Duodenal mucosa (tissue), 2 donors: ENCODE data around the gene PCGF3.

Experiments
- H3K27ac ChIP-seq: one replicate; pipeline ENCODE4 v1.7.0; 2013; ENCODE audit warnings: low read depth, low read length
- H3K27me3 ChIP-seq, 2 donors: one replicate each; pipeline ENCODE4 v1.7.0; 2013; ENCODE audit warnings: low read length in 2 of 2, control low read depth in 1 of 2; ENCODE audit not compliant: insufficient read depth in 2 of 2, control insufficient read depth in 1 of 2
- H3K36me3 ChIP-seq, 2 donors: one replicate each; pipeline ENCODE4 v1.7.0; 2013; ENCODE audit warnings: low read length in 2 of 2, control low read depth in 1 of 2; ENCODE audit not compliant: insufficient read depth in 2 of 2, control insufficient read depth in 1 of 2
- H3K4me1 ChIP-seq, 2 donors: one replicate each; pipeline ENCODE4 v1.7.0; 2013; ENCODE audit warnings: low read length in 2 of 2, control low read depth in 1 of 2; ENCODE audit not compliant: insufficient read depth in 2 of 2, control insufficient read depth in 1 of 2
- H3K4me3 ChIP-seq, 2 donors: one replicate each; pipeline ENCODE4 v1.7.0; 2013; ENCODE audit warnings: low read length in 2 of 2, low read depth in 1 of 2
- H3K9ac ChIP-seq, 2 donors: one replicate each; pipeline ENCODE4 v1.7.0; 2013; ENCODE audit warnings: low read length in 2 of 2, low read depth in 1 of 2
- H3K9me3 ChIP-seq, 2 donors: one replicate each; pipeline ENCODE4 v1.7.0; 2013; ENCODE audit warnings: low read length in 2 of 2, control low read depth in 1 of 2; ENCODE audit not compliant: control insufficient read depth in 1 of 2

PCGF3 gene

GRCh38 chr4:742096-742741 lies 36.6 kb downstream of the PCGF3 start:
- Histone ChIP-seq H3K4me1 (peaks cover 7 to 10% of the 10 kb centered on the region in 2 donors), H3K9ac (no peak overlapping the region), H3K27ac (no peak overlapping the region), H3K27me3 (no peaks in the 10 kb centered on the region), H3K36me3 (peaks cover 8 to 30% of the 10 kb centered on the region in 2 donors), H3K4me3 (no peak overlapping the region), H3K9me3 (no peaks in the 10 kb centered on the region)

DNA sequence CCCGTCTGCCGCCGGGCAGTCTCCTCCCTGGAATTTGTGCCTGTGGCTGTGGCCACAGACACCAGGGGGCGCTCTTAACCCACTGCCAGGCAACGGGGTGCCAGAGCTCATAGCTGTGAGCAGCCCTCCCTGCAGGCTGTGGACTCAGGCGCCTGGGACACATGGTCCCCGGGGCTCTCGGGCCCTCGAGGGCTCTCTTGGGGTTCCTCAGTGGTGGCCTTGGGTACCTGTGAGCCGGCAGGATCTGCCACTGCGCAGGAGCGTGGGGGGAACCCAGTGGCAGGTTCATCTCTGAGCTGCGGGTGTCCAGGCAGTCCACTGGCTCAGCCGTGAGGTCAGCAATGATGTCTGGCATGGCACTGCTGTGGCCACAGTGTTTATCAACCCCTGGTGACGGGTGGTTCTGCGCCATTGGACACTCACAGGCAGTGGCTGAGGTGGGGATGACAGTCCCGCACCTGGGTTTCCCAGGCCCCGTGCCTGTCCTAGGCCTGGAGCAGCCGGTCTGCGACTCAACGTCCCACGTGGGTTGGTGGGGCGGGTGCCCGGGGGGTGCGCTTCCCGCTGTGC lies 37.2 kb downstream of the PCGF3 start:
- Histone ChIP-seq H3K36me3 (peaks cover 4 to 25% of the 10 kb centered on the region in 2 donors), H3K9me3 (no peaks in the 10 kb centered on the region), H3K9ac (no peak overlapping the region), H3K27me3 (no peaks in the 10 kb centered on the region), H3K4me1 (peaks cover 7 to 10% of the 10 kb centered on the region in 2 donors), H3K27ac (no peak overlapping the region), H3K4me3 (no peak overlapping the region)

DNA sequence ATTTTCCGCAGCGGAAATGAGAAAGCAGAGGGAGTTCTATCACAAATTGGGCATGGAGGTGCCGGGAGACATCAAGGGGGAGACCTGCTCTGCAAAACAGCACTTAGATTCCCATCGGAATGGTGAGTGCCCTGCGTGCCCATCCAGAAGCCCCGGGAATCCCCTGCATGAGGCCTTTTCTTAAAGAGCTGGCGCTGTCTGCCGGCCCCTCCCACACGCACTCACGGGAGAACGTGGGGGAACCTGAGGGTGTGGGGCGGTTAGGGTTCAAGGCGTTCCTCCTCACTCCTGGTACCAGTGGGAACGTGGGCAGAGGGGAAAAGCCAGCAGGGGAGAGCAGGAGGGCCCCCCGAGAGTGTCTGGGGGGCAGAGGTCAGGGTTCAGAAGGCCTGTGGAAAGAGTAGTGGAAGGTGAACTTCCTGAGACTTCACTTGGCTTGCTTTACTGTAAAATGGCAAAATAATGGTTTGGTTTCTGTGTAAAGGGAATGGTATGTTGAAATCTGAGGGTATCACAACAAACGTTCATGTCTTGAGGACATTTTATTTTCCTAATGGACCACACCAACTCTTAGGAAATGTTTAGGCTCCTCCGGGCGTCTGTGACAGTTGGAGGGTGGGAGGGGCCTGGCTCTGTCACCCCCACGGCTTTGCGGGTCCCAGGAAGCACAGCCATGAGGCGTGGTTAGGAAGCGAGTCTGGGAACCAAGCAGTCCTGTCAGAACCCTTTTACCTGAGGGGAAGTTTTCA lies 38.0 kb downstream of the PCGF3 start:
- Histone ChIP-seq H3K36me3 (peaks cover 7 to 27% of the 10 kb centered on the region in 2 donors), H3K27me3 (no peaks in the 10 kb centered on the region), H3K4me3 (no peak overlapping the region), H3K27ac (no peak overlapping the region), H3K9ac (no peak overlapping the region), H3K4me1 (peaks cover 7 to 10% of the 10 kb centered on the region in 2 donors), H3K9me3 (no peaks in the 10 kb centered on the region)

DNA sequence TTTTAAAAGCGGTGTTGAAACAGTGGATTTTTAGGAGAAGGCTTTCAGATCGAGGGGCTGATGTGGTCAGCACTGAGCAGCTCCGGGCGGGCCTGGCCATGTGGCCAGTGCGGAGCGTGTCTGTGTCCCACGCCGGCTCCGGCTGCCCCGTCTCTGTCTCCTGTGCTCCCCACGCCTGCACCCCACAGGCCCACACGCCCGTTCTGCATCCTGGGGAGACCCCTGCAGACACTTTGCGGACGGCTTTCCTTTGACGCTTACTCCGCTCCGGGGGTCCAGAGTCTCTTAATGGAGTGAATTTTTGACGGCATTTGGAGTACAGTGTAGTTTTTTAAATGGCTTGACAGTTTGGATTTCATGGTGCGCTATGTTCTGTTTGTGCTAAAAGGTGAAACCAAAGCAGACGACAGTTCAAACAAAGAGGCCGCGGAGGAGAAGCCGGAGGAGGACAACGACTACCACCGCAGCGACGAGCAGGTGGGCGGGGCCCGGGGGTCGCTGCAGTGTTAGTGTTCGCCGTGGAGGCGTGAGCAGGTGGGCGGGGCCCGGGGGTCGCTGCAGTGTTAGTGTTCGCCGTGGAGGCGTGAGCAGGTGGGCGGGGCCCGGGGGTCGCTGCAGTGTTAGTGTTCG lies 38.7 kb downstream of the PCGF3 start:
- Histone ChIP-seq H3K4me1 (peaks cover 5 to 8% of the 10 kb centered on the region in 2 donors), H3K27ac (no peak overlapping the region), H3K36me3 (peaks cover 8 to 26% of the 10 kb centered on the region in 2 donors)

DNA sequence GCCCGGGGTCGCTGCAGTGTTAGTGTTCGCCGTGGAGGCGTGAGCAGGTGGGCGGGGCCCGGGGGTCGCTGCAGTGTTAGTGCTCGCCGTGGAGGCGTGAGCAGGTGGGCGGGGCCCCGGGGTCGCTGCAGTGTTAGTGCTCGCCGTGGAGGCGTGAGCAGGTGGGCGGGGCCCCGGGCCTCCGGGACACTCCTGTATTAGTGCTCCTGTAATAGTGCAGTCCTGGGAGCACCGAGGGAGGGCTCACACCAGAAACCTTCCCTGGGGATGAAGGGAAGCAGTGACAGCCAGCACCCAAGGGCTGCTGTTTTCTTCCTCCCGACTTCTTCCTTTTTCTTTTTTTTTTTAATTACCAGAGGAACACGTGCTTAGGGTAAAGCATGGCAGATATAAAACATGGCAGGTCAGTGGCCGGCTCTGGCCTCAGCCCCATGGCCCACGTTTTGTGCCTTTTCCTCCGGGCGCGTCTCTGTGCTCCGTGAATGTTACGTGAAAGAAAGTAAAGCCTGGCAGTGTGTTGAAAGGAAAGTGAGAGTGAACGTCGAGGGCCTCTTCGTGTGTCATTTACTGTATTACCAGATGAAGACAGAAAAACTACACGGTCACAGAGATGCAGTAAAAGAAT lies 42.0 kb downstream of the PCGF3 start:
- H3K9ac ChIP-seq: no peak overlapping the region
- no peaks in the 10 kb centered on the region for H3K27me3 ChIP-seq
- peaks cover 25 to 31% of the 10 kb centered on the region in 2 donors for H3K36me3 ChIP-seq
- H3K4me1 ChIP-seq: no peaks in the 10 kb centered on the region
- H3K4me3 ChIP-seq: no peak overlapping the region
- no peak overlapping the region for H3K27ac ChIP-seq
- no peaks in the 10 kb centered on the region for H3K9me3 ChIP-seq

More for the DNA sequence above, 38.7 kb downstream of the PCGF3 start:
- no peaks in the 10 kb centered on the region for H3K9me3 ChIP-seq
- H3K4me3 ChIP-seq: no peak overlapping the region
- no peaks in the 10 kb centered on the region for H3K27me3 ChIP-seq
- H3K9ac ChIP-seq: no peak overlapping the region

GRCh38 chr4:748461-748860 lies 42.8 kb downstream of the PCGF3 start:
- Histone ChIP-seq H3K27me3 (no peaks in the 10 kb centered on the region), H3K9me3 (no peaks in the 10 kb centered on the region), H3K36me3 (peaks cover 27 to 34% of the 10 kb centered on the region in 2 donors), H3K27ac (no peak overlapping the region), H3K9ac (no peak overlapping the region), H3K4me1 (no peaks in the 10 kb centered on the region), H3K4me3 (no peak overlapping the region)

GRCh38 chr4:749698-750666 lies 44.4 kb downstream of the PCGF3 start:
- peaks cover 34 to 43% of the 10 kb centered on the region in 2 donors for H3K36me3 ChIP-seq
- no peak overlapping the region for H3K4me3 ChIP-seq
- H3K9ac ChIP-seq: no peak overlapping the region
- no peaks in the 10 kb centered on the region for H3K27me3 ChIP-seq
- no peak overlapping the region for H3K27ac ChIP-seq
- H3K9me3 ChIP-seq: no peaks in the 10 kb centered on the region
- H3K4me1 ChIP-seq: no peaks in the 10 kb centered on the region

DNA sequence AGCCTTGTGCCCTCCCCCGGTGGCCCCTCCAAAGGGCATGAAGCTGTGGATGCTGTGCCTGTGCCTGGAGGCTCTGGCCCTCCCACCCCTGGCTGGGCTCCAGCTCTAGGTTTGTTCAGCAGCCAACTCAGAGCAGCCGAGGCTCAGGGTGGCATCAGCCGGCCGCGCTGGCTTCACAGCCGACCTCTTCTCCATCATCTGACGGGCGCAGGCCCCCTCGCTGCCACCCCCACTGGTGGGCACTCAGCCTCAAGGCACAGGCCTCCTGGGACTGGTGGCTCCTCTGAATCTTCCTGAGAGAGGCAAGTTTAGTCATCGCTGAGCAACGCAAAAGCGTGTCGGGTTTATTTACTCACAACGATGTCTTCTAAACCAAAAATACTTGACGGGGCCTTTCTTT lies 46.0 kb downstream of the PCGF3 start:
- Histone ChIP-seq H3K4me1 (no peaks in the 10 kb centered on the region), H3K36me3 (peaks cover 34 to 48% of the 10 kb centered on the region in 2 donors), H3K9ac (no peak overlapping the region), H3K27ac (no peak overlapping the region), H3K4me3 (no peak overlapping the region), H3K9me3 (no peaks in the 10 kb centered on the region), H3K27me3 (no peaks in the 10 kb centered on the region)

DNA sequence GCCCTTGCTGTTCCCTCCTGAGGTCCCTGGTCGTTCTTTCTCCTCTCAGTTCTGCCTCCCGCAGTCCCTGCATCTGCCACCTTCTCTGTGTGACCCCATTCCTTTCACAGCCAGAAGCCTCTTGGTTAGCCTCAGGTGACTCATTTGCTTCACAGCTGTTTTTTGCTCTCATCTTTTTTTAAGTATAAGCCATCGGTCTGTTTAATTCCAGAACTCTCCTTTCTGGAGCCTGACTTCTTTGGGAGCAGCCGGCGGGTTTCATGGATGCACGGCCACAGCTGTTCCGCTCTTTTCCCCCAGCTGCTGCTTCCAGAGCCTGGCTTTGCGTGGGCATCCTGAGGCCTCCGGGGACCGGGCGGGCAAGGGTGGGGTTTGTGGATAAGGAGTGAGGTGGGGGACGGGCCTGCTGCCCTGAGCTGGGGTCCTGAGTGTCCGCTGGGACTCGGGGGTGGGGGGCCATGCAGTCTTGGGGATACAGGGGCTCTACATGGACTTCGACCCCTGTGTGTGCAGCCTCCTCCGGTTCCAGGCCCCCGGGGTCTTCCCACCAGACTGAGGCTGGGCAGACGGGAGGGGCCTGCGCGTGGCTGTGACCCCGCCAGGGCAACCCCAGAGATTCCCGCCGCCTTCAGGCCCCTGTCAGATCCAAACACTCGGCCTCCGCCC lies 46.7 kb downstream of the PCGF3 start:
- no peak overlapping the region for H3K27ac ChIP-seq
- peaks cover 34 to 55% of the 10 kb centered on the region in 2 donors for H3K36me3 ChIP-seq
- no peak overlapping the region for H3K9ac ChIP-seq
- no peaks in the 10 kb centered on the region for H3K4me1 ChIP-seq
- no peaks in the 10 kb centered on the region for H3K9me3 ChIP-seq
- no peaks in the 10 kb centered on the region for H3K27me3 ChIP-seq
- H3K4me3 ChIP-seq: no peak overlapping the region
